B cell (primary cell): ENCODE measurements around the gene HOATZ.

Experiments
- CTCF ChIP-seq: fragments of 200-600 bp; IDR thresholded peaks from one replicate; pipeline ENCODE4 v1.8.0; 2022; ENCODE audit warnings: antibody characterized with exemption, mild to moderate bottlenecking
- EZH2 ChIP-seq: IDR thresholded peaks from 2 replicates; pipeline ENCODE4 v1.6.1; 2012; ENCODE audit warnings: borderline replicate concordance, low read depth, mild to moderate bottlenecking, moderate library complexity, low read length; ENCODE audit not compliant: insufficient read depth, poor library complexity, severe bottlenecking

GRCh38 chr11:111566324-111566723 lies 51.7 kb downstream of the HOATZ start:
- TF ChIP-seq CTCF (no peak), EZH2 (no peak)
